IMR-90 (cell line): ENCODE measurements around the gene ARPC2. TPM values are rescaled to one million over a fixed set of nuclear protein-coding genes. Genes with fewer than 3 reads are reported as not detected.

Experiments used
- ATAC-seq: fragments of 200-7000 bp; cut with Tn5 transposase; 2 replicates; pipeline ENCODE4 v1.9.1; 2020; ENCODE audit warnings: low read depth, mild to moderate bottlenecking, moderate library complexity
- BruUV-seq: library from RNA; stranded (reverse); fragments of 400-500 nt; replicated peaks from 2 replicates; lab custom pipeline; 2021; lab: Mats Ljungman, UMichigan
- CTCF ChIA-PET: fragments of 300-600 bp; formaldehyde crosslinking; extraction: SDS; loops from one replicate; lab custom pipeline; 2021; ENCODE audit warnings: antibody characterized with exemption; lab: Yijun Ruan, JAX
- POLR2A ChIA-PET: fragments of 300-600 bp; sonication (Branson Sonifier 250); formaldehyde crosslinking; loops from one replicate; lab custom pipeline; 2022; ENCODE audit warnings: antibody characterized with exemption; ENCODE audit not compliant: unreplicated experiment; lab: Charles Lee
- DNase-seq: peaks from one replicate; pipeline ENCODE4 v3.0.0; 2013
- H2AFZ ChIP-seq: replicated peaks from 2 replicates; pipeline ENCODE3; 2013; ENCODE audit warnings: low read length, mild to moderate bottlenecking; ENCODE audit not compliant: poor library complexity
- H2AK5ac ChIP-seq: 2 replicates; pipeline ENCODE4 v1.6.1; 2013; ENCODE audit warnings: low read depth, low read length, inconsistent platforms
- H2AK9ac ChIP-seq: replicated peaks from 2 replicates; pipeline ENCODE3; 2013; ENCODE audit warnings: mild to moderate bottlenecking, low read depth, low read length, moderate library complexity; ENCODE audit not compliant: poor library complexity
- H2BK120ac ChIP-seq: 2 replicates; pipeline ENCODE4 v1.6.1; 2013; ENCODE audit warnings: low read depth, low read length, inconsistent platforms
- H2BK15ac ChIP-seq: 3 replicates; pipeline ENCODE4 v1.6.1; 2013; ENCODE audit warnings: low read depth, low read length, inconsistent platforms
- H2BK20ac ChIP-seq: 2 replicates; pipeline ENCODE4 v1.6.1; 2013; ENCODE audit warnings: low read depth, mild to moderate bottlenecking, inconsistent platforms, low read length, moderate library complexity
- H2BK5ac ChIP-seq: 2 replicates; pipeline ENCODE4 v1.6.1; 2013; ENCODE audit warnings: mild to moderate bottlenecking, low read depth, low read length, inconsistent platforms; ENCODE audit not compliant: poor library complexity, severe bottlenecking
- H3K14ac ChIP-seq: replicated peaks from 2 replicates; pipeline ENCODE4 v1.6.1; 2013; ENCODE audit warnings: low read depth, low read length, inconsistent platforms
- H3K18ac ChIP-seq: 2 replicates; pipeline ENCODE4 v1.6.1; 2013; ENCODE audit warnings: low read depth, low read length, control low read depth
- H3K23ac ChIP-seq: 2 replicates; pipeline ENCODE4 v1.6.1; 2013; ENCODE audit warnings: low read depth, low read length, inconsistent platforms
- H3K27ac ChIP-seq: 2 replicates; pipeline ENCODE4 v1.5.1; 2013; ENCODE audit warnings: mild to moderate bottlenecking, control low read depth, low read length; ENCODE audit not compliant: insufficient read depth
- H3K27me3 ChIP-seq: 2 replicates; pipeline ENCODE4 v1.6.1; 2013; ENCODE audit warnings: low read length; ENCODE audit not compliant: control insufficient read depth, insufficient read depth
- H3K36me3 ChIP-seq: 2 replicates; pipeline ENCODE4 v1.6.1; 2013; ENCODE audit warnings: low read length, mixed read lengths; ENCODE audit not compliant: control insufficient read depth, insufficient read depth
- H3K4ac ChIP-seq: 2 replicates; pipeline ENCODE4 v1.6.1; 2013; ENCODE audit warnings: low read depth, low read length, inconsistent platforms
- H3K4me1 ChIP-seq: 2 replicates; pipeline ENCODE4 v1.6.1; 2013; ENCODE audit warnings: low read length, mixed read lengths; ENCODE audit not compliant: control insufficient read depth, insufficient read depth
- H3K4me2 ChIP-seq: 2 replicates; pipeline ENCODE4 v1.6.1; 2013; ENCODE audit warnings: low read depth, mild to moderate bottlenecking, control low read depth, low read length, moderate library complexity
- H3K4me3 ChIP-seq: 2 replicates; pipeline ENCODE4 v1.5.1; 2013; ENCODE audit warnings: low read depth, mild to moderate bottlenecking, control low read depth, low read length, moderate library complexity; ENCODE audit not compliant: insufficient read depth
- H3K56ac ChIP-seq: 2 replicates; pipeline ENCODE4 v1.6.1; 2013; ENCODE audit warnings: low read length, inconsistent platforms; ENCODE audit not compliant: insufficient read depth; ENCODE audit errors: extremely low read depth
- H3K79me1 ChIP-seq, 2 experiments: 2 replicates each; pipeline ENCODE4 v1.6.1; 2013; ENCODE audit warnings: low read length in 2 of 2, inconsistent platforms in 1 of 2, low read depth in 1 of 2
- H3K9ac ChIP-seq: 2 replicates; pipeline ENCODE4 v1.6.1; 2013; ENCODE audit warnings: low read depth, low read length, control low read depth
- H3K9me1 ChIP-seq: 2 replicates; pipeline ENCODE4 v1.6.1; 2013; ENCODE audit warnings: low read length, inconsistent platforms; ENCODE audit not compliant: insufficient read depth
- H3K9me3 ChIP-seq: 2 replicates; pipeline ENCODE4 v1.6.1; 2013; ENCODE audit warnings: low read length; ENCODE audit not compliant: control insufficient read depth, insufficient read depth
- H4K20me1 ChIP-seq: 2 replicates; pipeline ENCODE4 v1.6.1; 2013; ENCODE audit warnings: low read length, inconsistent platforms; ENCODE audit not compliant: insufficient read depth
- H4K5ac ChIP-seq: 2 replicates; pipeline ENCODE4 v1.6.1; 2013; ENCODE audit warnings: mild to moderate bottlenecking, low read depth, low read length, control low read depth
- H4K8ac ChIP-seq, 2 experiments: 2 replicates each; pipeline ENCODE4 v1.6.1; 2013; ENCODE audit warnings: low read depth in 2 of 2, low read length in 2 of 2, control low read depth in 1 of 2, inconsistent platforms in 1 of 2
- H4K91ac ChIP-seq: 2 replicates; pipeline ENCODE4 v1.6.1; 2013; ENCODE audit warnings: low read depth, low read length, inconsistent platforms; ENCODE audit not compliant: insufficient read depth
- CHD1 ChIP-seq: IDR thresholded peaks from 2 replicates; pipeline ENCODE4 v1.6.1; 2012; ENCODE audit warnings: low read depth, low read length, improper control_type of control experiment
- MAZ ChIP-seq: IDR thresholded peaks from 2 replicates; pipeline ENCODE4 v1.6.1; 2012; ENCODE audit warnings: low read depth, mild to moderate bottlenecking, low read length, improper control_type of control experiment, moderate library complexity, borderline replicate concordance
- MXI1 ChIP-seq: IDR thresholded peaks from 2 replicates; pipeline ENCODE4 v1.6.1; 2012; ENCODE audit warnings: low read depth, mild to moderate bottlenecking, low read length, moderate library complexity, borderline replicate concordance
- NFE2L2 ChIP-seq: fragments of 150-350 bp; IDR thresholded peaks from 2 replicates; pipeline ENCODE4 v1.6.1; 2016; ENCODE audit warnings: low read depth, mild to moderate bottlenecking, low read length
- POLR2A ChIP-seq: IDR thresholded peaks from 2 replicates; pipeline ENCODE4 v1.6.1; 2012; ENCODE audit warnings: mild to moderate bottlenecking, low read depth, low read length
- RFX5 ChIP-seq: IDR thresholded peaks from 2 replicates; pipeline ENCODE4 v1.8.0; 2012; ENCODE audit warnings: low read depth, mild to moderate bottlenecking, low read length, moderate library complexity
- WGBS, 2 experiments: methylation state at CpG; one replicate each; pipeline versions ENCODE4 v1.1.5 to v1.1.7; 2013; ENCODE audit warnings: missing lambda C conversion rate in 2 of 2; ENCODE audit not compliant: insufficient read length in 1 of 2; ENCODE audit errors: extremely low coverage in 2 of 2; 5-methylcytosine and 5-hydroxymethylcytosine counted together
- dilution Hi-C: fragments of 300-500 bp; cut with HindIII; formaldehyde crosslinking; loops from one replicate; pipeline ENCODE4 v1.14.3; 2018; ENCODE audit warnings: low sequenced_read_pairs; ENCODE audit not compliant: unreplicated experiment
- in situ Hi-C: fragments of 300-500 bp; cut with MboI; formaldehyde crosslinking; loops from 3 replicates; pipeline ENCODE4 v1.14.3; 2019; ENCODE audit warnings: low sequenced_read_pairs, inconsistent platforms, mixed read lengths
- intact Hi-C: fragments of 100-400 bp; cut with micrococcal nuclease; formaldehyde crosslinking; loops from 2 replicates; pipeline ENCODE4 v1.10.0; 2022
- polyA plus RNA-seq, 3 experiments: library from polyadenylated mRNA; depleted of rRNA; stranded (reverse); fragments of >200 nt; gene quantifications; 2 replicates each; pipeline ENCODE4 v1.2.3, GENCODE V29; 2012; ENCODE audit warnings: low replicate concordance in 1 of 3
- total RNA-seq: library from RNA; depleted of rRNA; stranded (reverse); fragments of >200 nt; gene quantifications from 2 replicates; pipeline ENCODE4 v1.2.3, GENCODE V29; 2012
- TF ChIP-seq, protein P1 (sequence below): fragments of 150-350 bp; IDR thresholded peaks from 2 replicates; pipeline ENCODE4 v1.6.1; 2017; ENCODE audit warnings: mild to moderate bottlenecking, antibody characterized with exemption, low read length, low read depth

ARPC2 gene
- total and polyA plus RNA-seq, 2 of the 4 experiments (the other 2 are of a cell fraction), result 561 to 635 TPM

DNA sequence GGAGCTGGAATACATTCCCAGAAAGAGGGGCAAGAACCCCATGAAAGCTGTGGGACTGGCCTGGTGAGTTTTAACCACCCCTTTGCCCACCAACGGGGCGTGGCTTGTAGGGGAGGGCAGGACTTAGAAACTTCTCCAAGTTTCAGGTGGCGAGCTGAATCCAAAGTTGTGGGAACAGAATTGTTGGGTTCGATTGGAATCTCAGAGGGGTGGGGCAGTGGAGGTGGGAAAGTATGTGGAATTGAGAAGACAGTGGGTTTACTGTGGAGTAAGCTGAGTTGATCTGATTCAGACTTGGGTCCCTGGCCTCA is 54.5 kb downstream of the ARPC2 start:
- H3K23ac ChIP-seq, result 0 out of 2 replicates have a peak overlapping the region, but pooled peaks have one; percentile 33
- no TSS peak for BruUV-seq
- H3K18ac ChIP-seq, result no peak overlapping the region
- no peak overlapping the region for H2AK5ac ChIP-seq
- H3K9me3 ChIP-seq, result no peaks in the 10 kb centered on the region
- peaks cover 40% of the 10 kb centered on the region for H3K36me3 ChIP-seq
- peak overlapping the region; percentile 72; the same call in 1 of the 2 replicates for H3K4me3 ChIP-seq
- H4K5ac ChIP-seq, result no peak overlapping the region
- no peak for ATAC-seq
- TF ChIP-seq MXI1 (no peak), RFX5 (no peak), CHD1 (no peak), NFE2L2 (no peak), POLR2A (no peak), MAZ (no peak)
- TF ChIP-seq, protein P1, sequence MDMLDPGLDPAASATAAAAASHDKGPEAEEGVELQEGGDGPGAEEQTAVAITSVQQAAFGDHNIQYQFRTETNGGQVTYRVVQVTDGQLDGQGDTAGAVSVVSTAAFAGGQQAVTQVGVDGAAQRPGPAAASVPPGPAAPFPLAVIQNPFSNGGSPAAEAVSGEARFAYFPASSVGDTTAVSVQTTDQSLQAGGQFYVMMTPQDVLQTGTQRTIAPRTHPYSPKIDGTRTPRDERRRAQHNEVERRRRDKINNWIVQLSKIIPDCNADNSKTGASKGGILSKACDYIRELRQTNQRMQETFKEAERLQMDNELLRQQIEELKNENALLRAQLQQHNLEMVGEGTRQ, result no peak
- no peak overlapping the region for H3K4ac ChIP-seq
- H3K27ac ChIP-seq, result no peak overlapping the region; the same call in 1 of the 2 replicates
- H3K79me1 ChIP-seq, result peaks cover 23 to 61% of the 10 kb centered on the region in 2 experiments
- no peak overlapping the region for H2BK15ac ChIP-seq
- in situ Hi-C loops, result loop anchor here (10.0 kb wide), 1 partner anchor 123 kb away; the partner anchor contains the start of gene CTDSP1
- H2AFZ ChIP-seq, result no peak overlapping the region
- peaks cover 10% of the 10 kb centered on the region for H3K4me1 ChIP-seq
- intact Hi-C loops, result loop anchor here (10.0 kb wide), 1 partner anchor 293 kb away; the partner anchor contains the start of genes CNOT9 and USP37
- H4K91ac ChIP-seq, result no peak overlapping the region
- no peak overlapping the region for H2BK5ac ChIP-seq
- peaks cover 9% of the 10 kb centered on the region; the same call in 1 of the 2 replicates for H4K20me1 ChIP-seq
- no peak overlapping the region for H3K56ac ChIP-seq
- no peak overlapping the region for H2BK20ac ChIP-seq
- POLR2A ChIA-PET, result no interaction called here
- no peak overlapping the region for H2AK9ac ChIP-seq
- peak overlapping the region; percentile 90; the same call in 1 of the 2 replicates for H3K4me2 ChIP-seq
- H3K9ac ChIP-seq, result peak overlapping the region; percentile 73; the same call in 1 of the 2 replicates
- H2BK120ac ChIP-seq, result no peak overlapping the region
- no peak overlapping the region for H3K14ac ChIP-seq
- dilution Hi-C loops, result no loop called here
- no peak for DNase-seq
- no peak overlapping the region for H4K8ac ChIP-seq
- CTCF ChIA-PET, result interaction anchor here (1.3 to 3.9 kb wide), 3 partner anchors 13 to 26 kb away, joined by 3 to 24 read pairs (median 4); partner anchors contain the start of gene TMBIM1
- 0 out of 2 replicates have a peak, but pooled peaks cover 3% of the 10 kb centered on the region for H3K9me1 ChIP-seq
- H3K27me3 ChIP-seq, result no peaks in the 10 kb centered on the region
- WGBS, 2 experiments, result 60% methylated on average over 1 of the region's 4 CpGs; no CpG with 5 or more reads in 1 of the 2 experiments
